Uterus (tissue), 2 donors: ENCODE measurements around the gene PNRC1.

Source experiments
- CTCF ChIP-seq, 4 experiments: fragments of 200-600 bp in 2 of 4; fragments of 450-650 bp in 2 of 4; sonication (generic) in 2 of 4; IDR thresholded peaks; one replicate each; pipeline ENCODE4 v1.5.1; 2016 to 2019; ENCODE audit warnings: antibody characterized with exemption in 4 of 4, mild to moderate bottlenecking in 2 of 4, moderate library complexity in 1 of 4
- POLR2A ChIP-seq, 2 donors: fragments of 450-650 bp; IDR thresholded peaks; one replicate each; pipeline ENCODE4 v1.6.1; 2016; ENCODE audit warnings: antibody characterized with exemption in 2 of 2, mild to moderate bottlenecking in 1 of 2, moderate library complexity in 1 of 2

- no peak for TF ChIP-seq CTCF (IDR thresholded peaks at IDR 0.05)
- no peak for TF ChIP-seq POLR2A (IDR thresholded peaks at IDR 0.05)
These were observed 36.2 kb downstream of the PNRC1 start for GRCh38 chr6:89116702-89117101.
